ENCODE results near the gene STK16. TPM values are rescaled to one million over a fixed set of nuclear protein-coding genes. Genes with fewer than 3 reads are reported as not detected.
A peak's percentile ranks its signal among the peaks of the same experiment; 100 is the strongest.
"Not testable (repeated sequence)": the region's sequence is repeated elsewhere in the genome, so short reads cannot be mapped to it uniquely, and the experiment has no call there.

STK16 gene
- total and polyA plus RNA-seq, 12 donors = 19.2 to 55.8 (median 26.8) TPM

GRCh38 chr2:219285373-219285735 is 40.1 kb downstream of the STK16 start:
- 85 to 93% (median 91%) methylated on average over 11 to 12 of the region's 12 CpGs for WGBS, 4 donors
- TF ChIP-seq POLR2A (IDR thresholded peaks at IDR 0.05) (no peak), CTCF (IDR thresholded peaks at IDR 0.05) (no peak)
- H3K4me1 ChIP-seq (replicated peaks in 1 of 2) = peaks cover under 1 to 27% of the 10 kb centered on the region in 2 donors
- no peaks in the 10 kb centered on the region for H3K9me3 ChIP-seq (replicated peaks in 1 of 3)
- H3K27me3 ChIP-seq = no peaks in the 10 kb centered on the region
- no peak overlapping the region for H3K4me3 ChIP-seq
- H3K36me3 ChIP-seq (replicated peaks in 1 of 2) = peaks cover 0 to 53% of the 10 kb centered on the region in 2 donors
- DNase-seq = no peak
- H3K27ac ChIP-seq = peak overlapping the region in 2 of 5 donors; percentile 3 to 69
- intact Hi-C loops (cut with DNase I) = no loop called here

GRCh38 chr2:219285894-219286425 is 40.7 kb downstream of the STK16 start:
- H3K27me3 ChIP-seq = no peaks in the 10 kb centered on the region
- no peak for TF ChIP-seq POLR2A (IDR thresholded peaks at IDR 0.05)
- TF ChIP-seq CTCF (IDR thresholded peaks at IDR 0.05) = no peak
- no peak overlapping the region for H3K4me3 ChIP-seq
- 67 to 81% (median 73%) methylated on average over 11 to 17 of the region's 17 CpGs for WGBS, 4 donors
- intact Hi-C loops (cut with DNase I) = no loop called here
- peak overlapping the region in 2 of 5 donors; percentile 65 to 69 for H3K27ac ChIP-seq
- DNase-seq = peak in 6 of 7 donors; percentile 58 to 83 (median 62)
- H3K4me1 ChIP-seq (replicated peaks in 1 of 2) = peaks cover 0 to 21% of the 10 kb centered on the region in 2 donors
- H3K36me3 ChIP-seq (replicated peaks in 1 of 2) = peaks cover 0 to 47% of the 10 kb centered on the region in 2 donors
- no peaks in the 10 kb centered on the region for H3K9me3 ChIP-seq (replicated peaks in 1 of 3)

GRCh38 chr2:219286436-219287115 is 41.3 kb downstream of the STK16 start:
- Histone ChIP-seq H3K9me3 (replicated peaks in 1 of 3) (no peaks in the 10 kb centered on the region), H3K4me3 (no peak overlapping the region), H3K27me3 (no peaks in the 10 kb centered on the region), H3K36me3 (replicated peaks in 1 of 2) (peaks cover 0 to 41% of the 10 kb centered on the region in 2 donors), H3K27ac (peak overlapping the region in 3 of 5 donors; percentile 23 to 69 (median 65)), H3K4me1 (replicated peaks in 1 of 2) (peaks cover 0 to 18% of the 10 kb centered on the region in 2 donors)
- intact Hi-C loops (cut with DNase I) = no loop called here
- TF ChIP-seq POLR2A (IDR thresholded peaks at IDR 0.05) (no peak), CTCF (IDR thresholded peaks at IDR 0.05) (no peak)
- WGBS, 4 donors = 58 to 100% (median 63%) methylated on average over 1 to 12 of the region's 12 CpGs
- DNase-seq = peak in 3 of 7 donors; percentile 55 to 71 (median 55)

- Histone ChIP-seq H3K27ac (peak overlapping the region in 2 of 5 donors; percentile 23 to 69), H3K36me3 (replicated peaks in 1 of 2) (peaks cover 0 to 36% of the 10 kb centered on the region in 2 donors), H3K4me1 (replicated peaks in 1 of 2) (peaks cover 0 to 18% of the 10 kb centered on the region in 2 donors)
- H3K27me3 ChIP-seq; intact Hi-C loops (cut with DNase I); DNase-seq; H3K4me3 ChIP-seq; H3K9me3 ChIP-seq (replicated peaks in 1 of 3): not testable (repeated sequence)
- WGBS, 4 donors = 89 to 93% (median 91%) methylated on average over 6 of the region's 6 CpGs
Measured at GRCh38 chr2:219287116-219287440, 41.8 kb downstream of the STK16 start.
